ENCODE data around the gene FMNL2.
A peak's percentile ranks its signal among the peaks of the same experiment; 100 is the strongest.

FMNL2 gene

GRCh38 chr2:152427902-152428301 lies 92.9 kb downstream of the FMNL2 start:
- no peak for DNase-seq

- DNase-seq = no peak
These were observed 94.0 kb downstream of the FMNL2 start for GRCh38 chr2:152428800-152429582.

- no peak for DNase-seq
These were observed 95.9 kb downstream of the FMNL2 start for GRCh38 chr2:152430876-152431275.

- no peak for DNase-seq
These were observed 96.6 kb downstream of the FMNL2 start for GRCh38 chr2:152431370-152432098.

GRCh38 chr2:152432206-152432653 lies 97.3 kb downstream of the FMNL2 start:
- DNase-seq = no peak

GRCh38 chr2:152432765-152433164 lies 97.8 kb downstream of the FMNL2 start:
- no peak for DNase-seq

- no peak for DNase-seq
These were observed 98.3 kb downstream of the FMNL2 start for GRCh38 chr2:152433289-152433688.

- no peak for DNase-seq
These were observed 98.8 kb downstream of the FMNL2 start for GRCh38 chr2:152433791-152434190.

- no peak for DNase-seq
These were observed 99.6 kb downstream of the FMNL2 start for GRCh38 chr2:152434395-152435182.

GRCh38 chr2:152436148-152436547 lies 101.2 kb downstream of the FMNL2 start:
- no peak for DNase-seq

GRCh38 chr2:152437276-152438108 lies 102.5 kb downstream of the FMNL2 start:
- DNase-seq = no peak

- no peak for DNase-seq
These were observed 105.1 kb downstream of the FMNL2 start for GRCh38 chr2:152440049-152440448.

- DNase-seq = no peak
These were observed 105.5 kb downstream of the FMNL2 start for GRCh38 chr2:152440460-152440859.

- no peak for DNase-seq
These were observed 107.0 kb downstream of the FMNL2 start for GRCh38 chr2:152441961-152442360.

- DNase-seq = no peak
These were observed 108.8 kb downstream of the FMNL2 start for GRCh38 chr2:152443771-152444170.

GRCh38 chr2:152444448-152444847 lies 109.5 kb downstream of the FMNL2 start:
- DNase-seq = no peak

- no peak for DNase-seq
These were observed 110.4 kb downstream of the FMNL2 start for GRCh38 chr2:152445375-152445774.

- DNase-seq = no peak
These were observed 110.8 kb downstream of the FMNL2 start for GRCh38 chr2:152445791-152446201.

GRCh38 chr2:152446213-152446612 lies 111.2 kb downstream of the FMNL2 start:
- no peak for DNase-seq

GRCh38 chr2:152447897-152448296 lies 112.9 kb downstream of the FMNL2 start:
- DNase-seq = no peak

GRCh38 chr2:152448606-152449005 lies 113.6 kb downstream of the FMNL2 start:
- DNase-seq = no peak

- peak in 2 of 3 experiments; percentile 54 to 59 for DNase-seq
These were observed 114.6 kb downstream of the FMNL2 start for GRCh38 chr2:152449578-152449977.
